ENCODE data around the gene SMPDL3B. TPM values are rescaled to one million over a fixed set of nuclear protein-coding genes. Genes with fewer than 3 reads are reported as not detected.
A peak's percentile ranks its signal among the peaks of the same experiment; 100 is the strongest.

The SMPDL3B gene
- total and polyA plus RNA-seq, 7 donors, result 0.28 to 19.5 (median 7.2) TPM; not detected in 2

- Histone ChIP-seq H3K9me3 (no peaks in the 10 kb centered on the region), H3K27me3 (no peaks in the 10 kb centered on the region), H3K4me3 (no peak overlapping the region), H3K27ac (peak overlapping the region in 1 of 4 donors; percentile 93), H3K36me3 (peaks cover 0 to 4% (median 1%) of the 10 kb centered on the region in 4 donors), H3K4me1 (peaks cover 0 to 30% (median 22%) of the 10 kb centered on the region in 4 donors)
- TF ChIP-seq EP300 (IDR thresholded peaks at IDR 0.05), result no peak
- TF ChIP-seq POLR2AphosphoS5 (IDR thresholded peaks at IDR 0.05), result no peak
- no peak for TF ChIP-seq CTCF (IDR thresholded peaks at IDR 0.05)
- no peak for TF ChIP-seq POLR2A (IDR thresholded peaks at IDR 0.05)
- intact Hi-C loops (cut with DNase I), result no loop called here
- DNase-seq, result no peak
- WGBS, 2 donors, result 93 to 97% methylated on average over 26 of the region's 26 CpGs
These were observed 23.7 kb downstream of the SMPDL3B start for GRCh38 chr1:27958513-27958912.

GRCh38 chr1:27959792-27960603, 25.2 kb downstream of the SMPDL3B start, which contains the start of gene XKR8:
XKR8 (plus strand) TSS chr1:27959973; CDS start chr1:27960070, 97 bp downstream.
- Histone ChIP-seq H3K36me3 (peaks cover 0 to 15% (median 2%) of the 10 kb centered on the region in 4 donors), H3K9me3 (no peaks in the 10 kb centered on the region), H3K27ac (peak within 1 kb of the TSS; percentile 83 to 94 (median 92)), H3K4me3 (peak within 1 kb of the TSS; percentile 43 to 87 (median 68)), H3K27me3 (no peaks in the 10 kb centered on the region), H3K4me1 (peaks cover 0 to 30% (median 22%) of the 10 kb centered on the region in 4 donors)
- peak; percentile 87 for DNase-seq
- peak in 1 of 4 experiments; percentile 22 for TF ChIP-seq CTCF (IDR thresholded peaks at IDR 0.05)
- TF ChIP-seq POLR2A (IDR thresholded peaks at IDR 0.05), result peak in 1 of 2 donors; percentile 32
- TF ChIP-seq POLR2AphosphoS5 (IDR thresholded peaks at IDR 0.05), result peak in 3 of 4 donors; percentile 16 to 66 (median 63)
- TF ChIP-seq EP300 (IDR thresholded peaks at IDR 0.05), result no peak
- intact Hi-C loops (cut with DNase I), result no loop called here
- WGBS, 2 donors, result 1 to 3% methylated on average over 68 of the region's 68 CpGs

- H3K4me3 ChIP-seq, result peak overlapping the region; percentile 43 to 87 (median 68)
These were observed 26.2 kb downstream of the SMPDL3B start for GRCh38 chr1:27960762-27961645.

More at GRCh38 chr1:27960762-27961645, 26.2 kb downstream of the SMPDL3B start:
- no peak for TF ChIP-seq POLR2AphosphoS5 (IDR thresholded peaks at IDR 0.05)
- no peak for TF ChIP-seq CTCF (IDR thresholded peaks at IDR 0.05)
- no peak for TF ChIP-seq POLR2A (IDR thresholded peaks at IDR 0.05)
- no peak for TF ChIP-seq EP300 (IDR thresholded peaks at IDR 0.05)
- no peaks in the 10 kb centered on the region for H3K27me3 ChIP-seq
- peak overlapping the region; percentile 83 to 94 (median 92) for H3K27ac ChIP-seq
- no peak for DNase-seq
- WGBS, 2 donors, result 70 to 76% methylated on average over 13 of the region's 13 CpGs
- peaks cover 0 to 30% (median 22%) of the 10 kb centered on the region in 4 donors for H3K4me1 ChIP-seq
- intact Hi-C loops (cut with DNase I), result no loop called here
- H3K9me3 ChIP-seq, result no peaks in the 10 kb centered on the region
- H3K36me3 ChIP-seq, result peaks cover 0 to 25% (median 2%) of the 10 kb centered on the region in 4 donors

All from sigmoid colon (tissue), 7 donors.